Astrocyte of the cerebellum (primary cell): ENCODE measurements around the gene ACSL6.

Experiments used
- DNase-seq: peaks from one replicate; pipeline ENCODE4 v3.0.0-alpha.2; 2011; ENCODE audit warnings: low read depth
- H3K4me3 ChIP-seq: 2 replicates; pipeline ENCODE4 v1.5.1; 2011; ENCODE audit warnings: mild to moderate bottlenecking, low read depth, low read length, moderate library complexity
- CTCF ChIP-seq: IDR thresholded peaks from 2 replicates; pipeline ENCODE4 v1.5.1; 2012; ENCODE audit warnings: low read length, low read depth, moderate library complexity, mild to moderate bottlenecking; ENCODE audit errors: missing control alignments
- in situ Hi-C: cut with HindIII; loops from 2 replicates; pipeline ENCODE4 v1.10.0; 2017; ENCODE audit warnings: low sequenced_read_pairs

The ACSL6 gene

GRCh38 chr5:131942016-131942415 lies 69.4 kb downstream of the ACSL6 start:
- in situ Hi-C loops = no loop called here
- no peak overlapping the region for H3K4me3 ChIP-seq
- TF ChIP-seq CTCF = no peak
- DNase-seq = no peak

GRCh38 chr5:131939690-131940345 lies 71.6 kb downstream of the ACSL6 start:
- in situ Hi-C loops = no loop called here

GRCh38 chr5:131932235-131932634 lies 79.2 kb downstream of the ACSL6 start:
- in situ Hi-C loops = no loop called here
- TF ChIP-seq CTCF = no peak
- H3K4me3 ChIP-seq = no peak overlapping the region

More at GRCh38 chr5:131939690-131940345, 71.6 kb downstream of the ACSL6 start:
- no peak for TF ChIP-seq CTCF
- H3K4me3 ChIP-seq = no peak overlapping the region
- DNase-seq = no peak

GRCh38 chr5:131928957-131929356 lies 82.5 kb downstream of the ACSL6 start:
- no peak for DNase-seq
- no peak overlapping the region for H3K4me3 ChIP-seq
- in situ Hi-C loops = no loop called here
- no peak for TF ChIP-seq CTCF

More at GRCh38 chr5:131932235-131932634, 79.2 kb downstream of the ACSL6 start:
- DNase-seq = no peak

- in situ Hi-C loops = no loop called here
- TF ChIP-seq CTCF = no peak
- DNase-seq = no peak
- no peak overlapping the region for H3K4me3 ChIP-seq
These were observed 85.3 kb downstream of the ACSL6 start for GRCh38 chr5:131926168-131926567.

GRCh38 chr5:131916481-131916880 lies 95.0 kb downstream of the ACSL6 start:
- DNase-seq = no peak
- no peak for TF ChIP-seq CTCF
- no peak overlapping the region for H3K4me3 ChIP-seq
- in situ Hi-C loops = no loop called here

GRCh38 chr5:131914472-131914871 lies 97.0 kb downstream of the ACSL6 start:
- no peak for DNase-seq
- in situ Hi-C loops = no loop called here
- H3K4me3 ChIP-seq = no peak overlapping the region
- TF ChIP-seq CTCF = no peak
